Astrocyte of the cerebellum (primary cell): ENCODE data around the gene TADA1.

Source experiments
- DNase-seq: peaks from one replicate; pipeline ENCODE4 v3.0.0-alpha.2; 2011; ENCODE audit warnings: low read depth
- H3K4me3 ChIP-seq: 2 replicates; pipeline ENCODE4 v1.5.1; 2011; ENCODE audit warnings: mild to moderate bottlenecking, low read depth, low read length, moderate library complexity
- CTCF ChIP-seq: IDR thresholded peaks from 2 replicates; pipeline ENCODE4 v1.5.1; 2012; ENCODE audit warnings: low read length, low read depth, moderate library complexity, mild to moderate bottlenecking; ENCODE audit errors: missing control alignments
- in situ Hi-C: cut with HindIII; loops from 2 replicates; pipeline ENCODE4 v1.10.0; 2017; ENCODE audit warnings: low sequenced_read_pairs

Gene TADA1

GRCh38 chr1:166827426-166827825 lies 48.6 kb downstream of the TADA1 start:
- no peak overlapping the region for H3K4me3 ChIP-seq
- DNase-seq: no peak
- in situ Hi-C loops: no loop called here
- no peak for TF ChIP-seq CTCF

GRCh38 chr1:166822385-166822784 lies 53.7 kb downstream of the TADA1 start:
- peak; percentile 41 for TF ChIP-seq CTCF
- in situ Hi-C loops: no loop called here
- DNase-seq: no peak
- H3K4me3 ChIP-seq: no peak overlapping the region

GRCh38 chr1:166819974-166820373 lies 56.1 kb downstream of the TADA1 start:
- H3K4me3 ChIP-seq: no peak overlapping the region
- TF ChIP-seq CTCF: no peak
- no peak for DNase-seq
- in situ Hi-C loops: no loop called here

- TF ChIP-seq CTCF: no peak
- in situ Hi-C loops: no loop called here
- no peak for DNase-seq
- no peak overlapping the region for H3K4me3 ChIP-seq
Measured at GRCh38 chr1:166814611-166815010, 61.5 kb downstream of the TADA1 start.

GRCh38 chr1:166813508-166814223 lies 62.4 kb downstream of the TADA1 start:
- in situ Hi-C loops: no loop called here
- DNase-seq: no peak
- no peak overlapping the region for H3K4me3 ChIP-seq
- no peak for TF ChIP-seq CTCF

- in situ Hi-C loops: no loop called here
- peak; percentile 29 for DNase-seq
- TF ChIP-seq CTCF: no peak
- no peak overlapping the region for H3K4me3 ChIP-seq
Measured at GRCh38 chr1:166811691-166812090, 64.4 kb downstream of the TADA1 start.

GRCh38 chr1:166808952-166809351 lies 67.1 kb downstream of the TADA1 start:
- TF ChIP-seq CTCF: no peak
- no peak overlapping the region for H3K4me3 ChIP-seq
- DNase-seq: no peak
- in situ Hi-C loops: no loop called here
